Retinal pigment epithelial cell (primary cell): ENCODE data around the gene MID1.

Experiments
- DNase-seq: peaks from one replicate; pipeline ENCODE4 v3.0.0-alpha.2; 2010; ENCODE audit warnings: low read depth
- H3K4me3 ChIP-seq: 2 replicates; pipeline ENCODE4 v1.5.1; 2011; ENCODE audit warnings: mild to moderate bottlenecking, low read length, control low read depth, moderate library complexity
- CTCF ChIP-seq: conservative IDR thresholded peaks from 2 replicates; pipeline ENCODE4 v1.5.1; 2011; ENCODE audit warnings: low read depth, low read length, control low read depth, inconsistent platforms

MID1 gene

GRCh38 chrX:10484683-10485247, 135.6 kb downstream of the MID1 start:
- DNase-seq, result no peak
- H3K4me3 ChIP-seq, result no peak overlapping the region
- TF ChIP-seq CTCF, result no peak

GRCh38 chrX:10483191-10483831, 137.1 kb downstream of the MID1 start:
- no peak for DNase-seq

GRCh38 chrX:10482708-10483107, 137.7 kb downstream of the MID1 start:
- H3K4me3 ChIP-seq, result no peak overlapping the region
- DNase-seq, result no peak
- TF ChIP-seq CTCF, result no peak

More at GRCh38 chrX:10483191-10483831, 137.1 kb downstream of the MID1 start:
- TF ChIP-seq CTCF, result no peak
- H3K4me3 ChIP-seq, result no peak overlapping the region

- H3K4me3 ChIP-seq, result no peak overlapping the region
- TF ChIP-seq CTCF, result no peak
- no peak for DNase-seq
These were observed 138.1 kb downstream of the MID1 start for GRCh38 chrX:10482261-10482660.

GRCh38 chrX:10480861-10481260, 139.5 kb downstream of the MID1 start:
- H3K4me3 ChIP-seq, result no peak overlapping the region
- no peak for TF ChIP-seq CTCF
- no peak for DNase-seq

GRCh38 chrX:10479508-10479907, 140.9 kb downstream of the MID1 start:
- H3K4me3 ChIP-seq, result no peak overlapping the region
- no peak for DNase-seq
- no peak for TF ChIP-seq CTCF

GRCh38 chrX:10477525-10477924, 142.9 kb downstream of the MID1 start:
- no peak for TF ChIP-seq CTCF
- H3K4me3 ChIP-seq, result no peak overlapping the region
- no peak for DNase-seq
